Measurements from ENCODE around the gene ME3. TPM values are rescaled to one million over a fixed set of nuclear protein-coding genes. Genes with fewer than 3 reads are reported as not detected.

ME3 gene
- total RNA-seq, 1 donor from 2014 or later, result 9.7 TPM

DNA sequence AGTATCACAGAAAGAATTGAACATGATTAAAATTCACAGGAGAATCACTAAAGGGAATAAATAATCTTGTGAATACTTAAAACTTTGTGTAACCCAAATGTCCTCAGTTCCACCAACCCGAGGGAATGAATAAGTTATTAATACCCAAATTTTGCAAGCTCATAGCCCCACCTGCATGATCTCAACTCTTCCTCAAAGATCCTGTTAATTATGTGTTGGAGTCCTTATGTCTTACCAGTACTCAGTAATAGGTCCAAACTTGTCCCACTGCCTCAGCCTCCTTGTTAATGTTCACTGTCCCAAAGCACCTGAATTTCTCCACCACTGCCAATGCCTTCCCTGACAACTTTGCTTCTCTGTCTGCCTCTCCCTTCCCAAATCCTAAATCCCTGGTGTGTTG lies 46.1 kb upstream of the ME3 start:
- Mint-ChIP-seq H3K9me3 (peaks cover 4% of the 10 kb centered on the region), H3K27me3 (no peaks in the 10 kb centered on the region), H3K27ac (peak overlapping the region; percentile 88), H3K4me1 (ENCODE audit: unreplicated experiment) (peaks cover 14% of the 10 kb centered on the region), H3K36me3 (no peaks in the 10 kb centered on the region), H3K4me3 (no peak overlapping the region)
- DNase-seq (ENCODE audit: extremely low spot score, unreplicated experiment), result no peak
- TF ChIP-seq, protein P1, sequence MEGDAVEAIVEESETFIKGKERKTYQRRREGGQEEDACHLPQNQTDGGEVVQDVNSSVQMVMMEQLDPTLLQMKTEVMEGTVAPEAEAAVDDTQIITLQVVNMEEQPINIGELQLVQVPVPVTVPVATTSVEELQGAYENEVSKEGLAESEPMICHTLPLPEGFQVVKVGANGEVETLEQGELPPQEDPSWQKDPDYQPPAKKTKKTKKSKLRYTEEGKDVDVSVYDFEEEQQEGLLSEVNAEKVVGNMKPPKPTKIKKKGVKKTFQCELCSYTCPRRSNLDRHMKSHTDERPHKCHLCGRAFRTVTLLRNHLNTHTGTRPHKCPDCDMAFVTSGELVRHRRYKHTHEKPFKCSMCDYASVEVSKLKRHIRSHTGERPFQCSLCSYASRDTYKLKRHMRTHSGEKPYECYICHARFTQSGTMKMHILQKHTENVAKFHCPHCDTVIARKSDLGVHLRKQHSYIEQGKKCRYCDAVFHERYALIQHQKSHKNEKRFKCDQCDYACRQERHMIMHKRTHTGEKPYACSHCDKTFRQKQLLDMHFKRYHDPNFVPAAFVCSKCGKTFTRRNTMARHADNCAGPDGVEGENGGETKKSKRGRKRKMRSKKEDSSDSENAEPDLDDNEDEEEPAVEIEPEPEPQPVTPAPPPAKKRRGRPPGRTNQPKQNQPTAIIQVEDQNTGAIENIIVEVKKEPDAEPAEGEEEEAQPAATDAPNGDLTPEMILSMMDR (conservative IDR thresholded peaks at IDR 0.05), result no peak

DNA sequence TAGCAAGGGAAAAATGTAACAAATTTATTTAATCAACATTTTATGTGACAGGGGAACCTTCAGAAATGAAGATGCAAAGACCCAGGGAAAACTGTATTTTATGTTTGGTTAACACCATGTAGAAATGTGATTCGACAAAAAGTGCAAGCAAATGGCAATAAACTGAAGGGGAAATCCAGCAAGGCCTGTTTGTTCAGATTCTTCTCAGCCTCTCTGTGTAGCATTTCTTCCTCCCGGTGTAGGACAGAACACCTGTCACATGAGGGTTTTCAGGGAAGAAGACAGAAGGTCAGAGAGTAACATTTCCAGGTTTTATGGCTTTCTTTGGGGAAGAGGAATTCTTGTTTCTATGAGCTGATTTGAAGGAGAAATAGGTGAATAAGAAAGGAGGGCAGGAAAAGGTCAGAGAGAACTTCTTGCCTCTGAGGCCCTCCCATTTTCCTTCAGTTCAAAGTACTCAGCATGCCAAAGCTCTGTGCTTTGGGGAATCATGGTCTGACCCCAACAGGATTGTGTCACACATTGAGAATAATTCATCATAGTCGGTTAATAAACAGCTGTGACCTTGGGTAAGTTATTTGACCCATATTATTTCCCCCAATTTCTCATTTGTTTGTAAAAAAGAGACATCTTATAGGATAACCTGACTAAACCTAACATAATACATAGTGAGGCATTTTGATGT lies 45.5 kb upstream of the ME3 start:
- Mint-ChIP-seq H3K9me3 (peaks cover 4% of the 10 kb centered on the region), H3K27me3 (no peaks in the 10 kb centered on the region), H3K36me3 (no peaks in the 10 kb centered on the region), H3K4me1 (ENCODE audit: unreplicated experiment) (peaks cover 14% of the 10 kb centered on the region), H3K4me3 (peak overlapping the region; percentile 23), H3K27ac (peak overlapping the region; percentile 88)
- no peak for DNase-seq (ENCODE audit: extremely low spot score, unreplicated experiment)
- TF ChIP-seq, protein P1 (conservative IDR thresholded peaks at IDR 0.05), result no peak

DNA sequence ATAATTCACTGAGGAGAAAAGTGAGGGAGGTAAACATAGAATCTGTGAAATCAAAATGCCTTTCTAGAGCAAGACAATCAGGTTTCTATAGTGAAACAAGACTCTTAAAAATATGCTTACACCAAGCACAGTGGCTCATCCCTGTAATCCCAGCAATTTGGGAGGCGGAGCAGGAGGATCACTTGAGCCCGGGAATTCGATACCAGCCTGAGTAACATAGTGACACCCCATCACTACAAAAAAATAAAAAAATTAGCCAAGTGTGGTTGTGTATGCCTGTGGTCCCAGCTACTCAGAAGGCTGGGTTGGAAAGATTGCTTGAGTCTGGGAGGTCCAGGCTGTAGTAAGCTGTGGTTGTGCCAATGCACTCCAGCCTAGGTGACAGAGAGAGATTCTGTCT lies 43.2 kb upstream of the ME3 start:
- no peaks in the 10 kb centered on the region for H3K27me3 Mint-ChIP-seq
- H3K36me3 Mint-ChIP-seq, result no peaks in the 10 kb centered on the region
- no peak overlapping the region for H3K4me3 Mint-ChIP-seq
- H3K27ac Mint-ChIP-seq, result no peak overlapping the region
- peaks cover 14% of the 10 kb centered on the region for H3K4me1 Mint-ChIP-seq (ENCODE audit: unreplicated experiment)
- TF ChIP-seq, protein P1 (conservative IDR thresholded peaks at IDR 0.05), result no peak
- peaks cover 4% of the 10 kb centered on the region for H3K9me3 Mint-ChIP-seq
- no peak for DNase-seq (ENCODE audit: extremely low spot score, unreplicated experiment)

DNA sequence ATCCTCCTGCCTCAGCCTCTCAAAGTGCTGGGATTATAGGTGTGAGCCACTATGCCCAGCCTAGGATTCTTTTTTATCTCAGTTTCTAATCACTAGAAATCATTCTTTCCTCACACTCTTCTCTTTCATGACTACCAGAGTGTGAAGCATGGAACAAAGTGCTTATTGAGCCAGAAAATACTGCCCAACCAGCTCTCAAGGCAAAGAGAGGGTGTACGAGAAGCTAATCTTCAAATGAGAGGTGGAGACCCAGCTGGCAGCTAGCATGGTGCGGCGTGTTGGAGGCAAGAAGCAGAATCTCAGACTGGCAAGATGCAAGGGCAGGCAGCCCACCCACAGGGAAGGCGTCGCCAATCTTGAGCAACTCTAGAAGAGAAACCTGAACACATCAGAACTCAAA lies 41.1 kb upstream of the ME3 start:
- Mint-ChIP-seq H3K27me3 (no peaks in the 10 kb centered on the region), H3K9me3 (peaks cover 9% of the 10 kb centered on the region), H3K36me3 (peaks cover 4% of the 10 kb centered on the region), H3K4me1 (ENCODE audit: unreplicated experiment) (peaks cover 11% of the 10 kb centered on the region), H3K4me3 (no peak overlapping the region), H3K27ac (no peak overlapping the region)
- no peak for DNase-seq (ENCODE audit: extremely low spot score, unreplicated experiment)
- TF ChIP-seq, protein P1 (conservative IDR thresholded peaks at IDR 0.05), result no peak

DNA sequence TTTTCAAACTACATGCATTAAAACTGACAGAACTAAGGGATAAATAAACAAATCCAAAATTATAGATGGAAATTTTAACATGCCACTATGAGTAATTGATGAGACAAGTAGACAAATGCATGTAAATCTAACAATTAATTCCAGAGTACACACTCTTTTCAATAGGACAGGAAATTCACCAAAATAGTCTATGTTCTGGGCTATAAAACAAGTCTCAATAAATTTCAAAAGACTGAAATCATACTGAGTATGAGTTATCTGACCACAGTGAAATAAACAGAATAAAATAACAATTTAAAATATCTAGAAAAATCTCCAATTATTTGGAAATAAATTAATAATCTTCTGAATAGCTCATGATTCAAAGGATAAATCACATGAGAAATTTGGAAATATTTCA lies 38.5 kb upstream of the ME3 start:
- Mint-ChIP-seq H3K4me1 (ENCODE audit: unreplicated experiment) (no peaks in the 10 kb centered on the region), H3K9me3 (peaks cover 9% of the 10 kb centered on the region), H3K27ac (no peak overlapping the region), H3K27me3 (no peaks in the 10 kb centered on the region), H3K4me3 (no peak overlapping the region), H3K36me3 (peaks cover 4% of the 10 kb centered on the region)
- TF ChIP-seq, protein P1 (conservative IDR thresholded peaks at IDR 0.05), result no peak
- no peak for DNase-seq (ENCODE audit: extremely low spot score, unreplicated experiment)

Data from type B pancreatic cell (in vitro differentiated cells).